ENCODE measurements around the gene RSRC1.

RSRC1 gene

DNA sequence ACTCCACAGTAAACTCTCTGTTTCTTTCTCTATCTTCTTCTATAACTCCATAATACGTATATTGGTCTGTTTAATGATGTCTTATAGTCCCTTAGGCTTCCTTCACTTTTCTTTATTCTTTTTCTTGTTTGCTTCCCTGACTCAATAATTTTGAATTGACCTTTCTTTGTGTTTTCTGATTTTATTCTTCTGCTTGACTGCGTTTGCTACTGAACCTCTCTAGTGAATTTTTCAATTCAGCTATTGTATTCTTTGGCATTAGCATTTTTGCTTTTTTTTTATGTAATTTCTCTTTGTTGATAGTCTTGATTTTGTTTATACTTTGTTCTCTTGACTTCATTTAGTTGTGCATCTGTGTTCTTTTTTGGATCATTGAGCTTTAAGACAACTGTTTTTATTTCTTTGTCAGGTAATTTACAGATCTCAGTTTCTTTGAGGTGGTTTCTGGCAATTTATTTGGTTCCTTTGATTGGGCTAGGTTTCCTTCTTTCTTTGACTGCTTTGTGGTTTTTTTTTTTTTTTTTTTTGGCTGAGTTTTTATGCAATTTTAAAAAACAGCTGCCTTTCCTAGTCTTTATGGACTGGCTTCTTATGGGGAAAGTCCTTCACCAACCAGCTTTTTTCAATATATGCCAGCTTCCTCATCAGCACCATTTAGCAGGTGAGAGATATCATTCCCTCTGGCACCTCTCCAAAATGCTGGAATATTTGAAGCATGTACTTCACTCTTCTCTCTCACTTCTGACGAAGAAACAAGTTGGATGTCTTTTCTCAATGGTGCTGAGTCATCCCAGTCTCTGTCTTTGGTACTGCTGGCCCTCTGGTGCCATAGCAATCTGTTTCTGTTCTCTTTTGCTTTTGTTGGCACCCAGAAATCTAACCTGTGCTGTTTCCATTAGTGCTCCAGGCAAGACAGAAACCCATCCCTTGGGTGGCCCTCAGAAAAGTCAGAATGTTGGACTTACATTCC is 17.6 kb downstream of the RSRC1 start:
- TF ChIP-seq GATA1 (IDR thresholded peaks at IDR 0.05; ENCODE audit: low read depth, low read length) (no peak), POLR2A (IDR thresholded peaks at IDR 0.05; ENCODE audit: low read length) (no peak)
- peak; percentile 7 to 42 for DNase-seq

GRCh38 chr3:158128755-158129154 is 18.9 kb downstream of the RSRC1 start:
- TF ChIP-seq POLR2A (IDR thresholded peaks at IDR 0.05; ENCODE audit: low read length) (no peak), GATA1 (IDR thresholded peaks at IDR 0.05; ENCODE audit: low read depth, low read length) (no peak)

DNA sequence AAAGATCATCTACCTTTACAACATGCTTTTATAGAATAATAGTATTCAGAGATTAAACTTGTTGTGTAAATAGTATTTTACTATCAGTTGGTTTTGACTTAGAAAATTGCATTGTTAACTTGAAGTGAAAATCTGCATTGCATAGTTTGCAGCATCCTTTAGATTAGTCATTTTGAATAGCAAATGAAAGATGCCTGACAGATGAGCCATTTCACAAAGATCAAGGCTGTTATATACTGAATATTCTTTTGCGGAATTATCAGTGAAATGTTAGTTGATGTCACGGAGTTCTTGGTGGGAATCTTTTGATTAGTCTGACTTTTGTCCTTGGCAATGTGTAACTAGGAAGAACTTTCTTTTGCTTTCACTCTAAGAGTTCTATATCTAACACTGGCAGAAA is 24.5 kb downstream of the RSRC1 start:
- no peak for DNase-seq
- TF ChIP-seq POLR2A (IDR thresholded peaks at IDR 0.05; ENCODE audit: low read length) = no peak

More at GRCh38 chr3:158128755-158129154, 18.9 kb downstream of the RSRC1 start:
- no peak for DNase-seq

DNA sequence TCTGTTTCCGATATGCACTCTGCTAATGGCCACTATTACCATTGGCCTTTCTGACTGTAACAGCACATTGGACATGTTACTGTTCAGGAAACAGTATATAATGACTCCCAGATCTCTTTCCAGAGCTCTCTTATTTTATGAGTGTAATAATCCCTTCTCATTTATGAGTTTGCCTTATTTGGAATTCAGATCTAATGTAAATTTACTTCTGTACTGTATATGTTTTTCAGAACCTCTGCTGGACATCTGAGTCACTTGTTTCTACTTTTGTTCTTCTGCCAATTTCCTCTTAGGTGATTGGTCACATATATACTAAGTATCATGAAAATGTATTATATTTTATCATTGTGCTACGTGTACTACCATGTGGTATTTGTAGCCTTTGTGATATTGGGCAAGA is 30.5 kb downstream of the RSRC1 start:
- DNase-seq = no peak
- TF ChIP-seq GATA1 (IDR thresholded peaks at IDR 0.05; ENCODE audit: low read depth, low read length) = no peak
- TF ChIP-seq POLR2A (IDR thresholded peaks at IDR 0.05; ENCODE audit: low read length) = no peak

- DNase-seq = peak in 1 of 2 experiments; percentile 11
- TF ChIP-seq POLR2A (IDR thresholded peaks at IDR 0.05; ENCODE audit: low read length) = no peak
- TF ChIP-seq GATA1 (IDR thresholded peaks at IDR 0.05; ENCODE audit: low read depth, low read length) = no peak
Observed at GRCh38 chr3:158148218-158148617, 38.3 kb downstream of the RSRC1 start.

GRCh38 chr3:158152186-158152585 is 42.3 kb downstream of the RSRC1 start:
- DNase-seq = no peak
- TF ChIP-seq GATA1 (IDR thresholded peaks at IDR 0.05; ENCODE audit: low read depth, low read length) = no peak
- no peak for TF ChIP-seq POLR2A (IDR thresholded peaks at IDR 0.05; ENCODE audit: low read length)

DNA sequence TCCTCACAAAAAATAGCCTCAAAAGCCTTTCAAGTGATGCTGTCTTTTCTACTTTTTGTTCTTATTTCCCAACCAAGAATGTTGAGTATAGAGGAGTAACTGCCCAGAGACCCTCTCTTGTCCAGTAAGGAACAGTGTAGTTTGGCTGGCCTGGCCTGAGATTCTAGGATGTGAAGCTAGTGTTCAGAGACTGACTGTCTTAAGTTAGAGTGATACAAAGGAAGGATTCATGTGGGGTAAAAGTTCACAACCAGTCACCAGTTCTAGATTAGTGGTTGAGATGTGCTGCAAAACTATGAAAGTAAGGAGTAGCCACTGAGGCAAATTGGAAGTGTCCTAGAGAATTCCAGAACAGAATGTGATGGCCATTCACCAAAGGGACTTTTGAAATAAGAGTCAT is 49.1 kb downstream of the RSRC1 start:
- DNase-seq = peak; percentile 22 to 45
- TF ChIP-seq POLR2A (IDR thresholded peaks at IDR 0.05; ENCODE audit: low read length) = no peak
- no peak for TF ChIP-seq GATA1 (IDR thresholded peaks at IDR 0.05; ENCODE audit: low read depth, low read length)

DNA sequence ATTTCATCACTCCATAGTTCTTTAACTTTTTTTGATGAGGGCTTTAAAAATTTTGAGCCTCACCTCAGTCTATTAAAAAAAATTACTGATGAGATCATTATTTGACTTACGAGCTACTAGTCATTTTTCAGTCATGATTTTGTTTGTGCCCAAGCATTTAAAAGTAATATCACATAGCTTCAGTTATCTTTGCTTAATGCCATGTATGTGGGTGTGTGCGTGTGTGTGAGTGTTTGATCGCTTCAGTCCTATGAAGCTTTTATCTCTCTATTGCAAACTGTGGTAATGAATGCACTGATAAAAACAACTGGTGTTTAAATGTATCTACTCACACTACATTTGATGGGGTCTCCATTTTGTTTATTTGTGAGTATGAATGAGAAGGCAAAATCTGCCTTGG is 49.8 kb downstream of the RSRC1 start:
- peak; percentile 88 to 97 for DNase-seq
- TF ChIP-seq POLR2A (IDR thresholded peaks at IDR 0.05; ENCODE audit: low read length) (no peak), GATA1 (IDR thresholded peaks at IDR 0.05; ENCODE audit: low read depth, low read length) (peak; percentile 53)

DNA sequence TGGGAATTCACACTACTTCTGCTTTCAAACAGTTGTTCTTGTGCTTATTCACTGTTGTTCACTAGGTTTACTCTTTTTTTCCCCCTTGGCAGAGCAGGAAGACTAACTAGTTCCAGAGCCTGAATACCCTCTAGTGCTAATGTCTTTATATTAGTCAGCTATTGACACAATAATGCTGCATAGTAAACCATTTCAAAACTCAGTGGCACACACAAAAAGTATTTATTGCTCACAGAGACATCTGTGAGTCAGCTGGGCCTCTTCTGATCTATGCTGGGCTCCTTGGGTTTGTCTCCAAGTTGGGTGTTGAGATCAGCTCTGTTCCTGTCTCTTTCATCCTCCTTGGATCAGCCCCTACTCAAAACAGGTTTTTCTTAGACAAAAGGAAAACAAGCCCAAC is 51.1 kb downstream of the RSRC1 start:
- DNase-seq = peak; percentile 43 to 61
- TF ChIP-seq GATA1 (IDR thresholded peaks at IDR 0.05; ENCODE audit: low read depth, low read length) (no peak), POLR2A (IDR thresholded peaks at IDR 0.05; ENCODE audit: low read length) (no peak)

GRCh38 chr3:158165141-158165655 is 55.3 kb downstream of the RSRC1 start:
- DNase-seq = no peak
- TF ChIP-seq POLR2A (IDR thresholded peaks at IDR 0.05; ENCODE audit: low read length) (no peak), GATA1 (IDR thresholded peaks at IDR 0.05; ENCODE audit: low read depth, low read length) (no peak)

- no peak for DNase-seq
- TF ChIP-seq GATA1 (IDR thresholded peaks at IDR 0.05; ENCODE audit: low read depth, low read length) = no peak
- TF ChIP-seq POLR2A (IDR thresholded peaks at IDR 0.05; ENCODE audit: low read length) = no peak
Observed at GRCh38 chr3:158165730-158166129, 55.8 kb downstream of the RSRC1 start.

- no peak for DNase-seq
- no peak for TF ChIP-seq POLR2A (IDR thresholded peaks at IDR 0.05; ENCODE audit: low read length)
Observed at GRCh38 chr3:158166223-158166622, 56.3 kb downstream of the RSRC1 start.

GRCh38 chr3:158167737-158168557 is 58.1 kb downstream of the RSRC1 start:
- DNase-seq = peak; percentile 83
- TF ChIP-seq GATA1 (IDR thresholded peaks at IDR 0.05; ENCODE audit: low read depth, low read length) (no peak), POLR2A (IDR thresholded peaks at IDR 0.05; ENCODE audit: low read length) (no peak)

DNA sequence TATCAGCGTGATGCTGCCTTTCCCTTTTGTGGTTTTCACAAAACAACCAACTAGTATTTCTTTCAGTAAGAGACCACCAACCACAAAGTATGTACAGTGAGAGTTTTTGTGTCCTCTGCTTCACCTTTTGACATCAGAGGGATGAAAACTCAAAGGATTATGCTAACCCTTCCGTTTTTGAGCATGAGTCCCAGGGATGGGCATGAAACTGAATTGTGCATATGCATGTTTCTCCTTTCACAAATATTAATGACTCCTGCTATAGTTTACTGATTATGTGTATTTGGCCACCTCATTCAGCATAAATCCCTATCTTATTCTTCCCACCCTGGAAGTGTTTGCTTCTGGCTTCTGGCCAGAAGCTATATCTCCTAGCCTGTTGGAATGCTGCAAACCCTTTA is 59.2 kb downstream of the RSRC1 start:
- TF ChIP-seq GATA1 (IDR thresholded peaks at IDR 0.05; ENCODE audit: low read depth, low read length) (no peak), POLR2A (IDR thresholded peaks at IDR 0.05; ENCODE audit: low read length) (no peak)
- peak in 1 of 2 experiments; percentile 44 for DNase-seq
